Ammon's horn (tissue), 1 donor: Measurements from ENCODE around the gene EIF3F.
A peak's percentile ranks its signal among the peaks of the same experiment; 100 is the strongest.
"Not testable (repeated sequence)": the region's sequence is repeated elsewhere in the genome, so short reads cannot be mapped to it uniquely, and the experiment has no call there.

Experiments
- DNase-seq: peaks from one replicate; pipeline ENCODE4 v3.0.0-alpha.2; 2016; ENCODE audit warnings: low spot score

The EIF3F gene

GRCh38 chr11:7987560-7987883 is 385 bp downstream of the EIF3F start:
- DNase-seq, result not testable (repeated sequence)

DNA sequence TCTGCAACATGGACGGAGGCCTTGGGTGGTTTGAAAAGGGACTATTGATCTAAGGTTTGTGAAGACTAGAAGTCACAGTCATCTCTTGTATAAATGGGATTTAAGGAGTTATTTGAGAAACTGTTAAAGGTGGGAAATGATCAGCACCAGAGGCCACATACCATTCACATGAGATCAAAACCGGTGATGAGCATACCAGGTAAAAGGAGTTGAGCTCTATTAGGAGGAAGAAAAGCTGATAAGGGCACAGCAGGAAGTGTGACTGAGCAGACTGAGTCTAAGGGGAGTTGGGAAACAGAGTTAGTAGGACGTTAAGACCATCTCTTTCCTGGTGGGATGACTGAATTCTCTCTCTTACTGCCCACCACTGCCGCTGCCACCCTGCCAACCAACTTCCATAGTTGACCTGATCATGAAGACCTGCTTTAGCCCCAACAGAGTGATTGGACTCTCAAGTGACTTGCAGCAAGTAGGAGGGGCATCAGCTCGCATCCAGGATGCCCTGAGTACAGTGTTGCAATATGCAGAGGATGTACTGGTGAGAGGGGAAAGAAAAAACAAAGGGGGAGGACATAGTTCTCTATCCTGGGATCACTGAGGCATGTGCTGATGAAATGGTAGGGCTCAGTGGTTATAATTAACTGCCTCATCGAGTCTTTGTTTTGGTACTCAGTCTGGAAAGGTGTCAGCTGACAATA is 7.6 kb downstream of the EIF3F start:
- DNase-seq, result no peak

GRCh38 chr11:7999795-8000194 is 12.7 kb downstream of the EIF3F start:
- DNase-seq, result no peak

DNA sequence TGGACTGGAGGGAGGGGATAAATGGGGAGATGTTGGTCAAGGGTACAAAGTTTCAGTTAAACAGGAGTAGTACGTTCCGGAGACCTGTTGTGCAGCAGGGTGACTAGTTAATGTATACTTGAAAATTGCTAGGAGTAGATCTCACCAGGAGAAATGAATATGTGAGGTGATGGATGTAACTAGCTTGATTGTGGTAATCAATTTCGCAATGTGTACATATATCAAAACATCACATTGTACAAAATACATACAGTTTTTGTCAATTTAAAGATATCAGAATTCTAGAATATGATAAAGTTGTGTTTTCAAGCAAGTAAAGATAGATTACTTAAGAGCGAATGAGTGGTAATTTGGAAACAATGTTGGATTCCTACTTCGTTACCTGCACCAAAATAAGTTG is 13.3 kb downstream of the EIF3F start:
- DNase-seq, result no peak

DNA sequence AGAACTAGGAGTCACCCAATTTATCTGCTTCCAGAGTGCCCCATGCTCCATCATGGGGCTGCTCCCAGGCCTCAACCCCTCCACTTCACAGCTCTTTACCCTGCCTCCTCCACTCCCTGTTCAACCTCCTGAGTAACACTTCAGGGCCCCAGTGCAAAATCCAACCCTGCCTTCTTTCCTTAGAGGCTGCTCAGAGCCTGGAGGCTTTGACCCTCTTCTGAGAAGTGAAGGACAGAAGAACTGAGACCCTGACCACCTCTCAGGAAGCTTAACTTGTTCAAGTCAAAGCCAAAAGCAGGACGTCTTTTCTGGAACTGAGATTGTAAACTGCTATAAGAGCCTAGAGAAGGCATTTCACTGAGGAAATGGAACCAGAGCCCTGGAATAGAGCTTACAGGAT is 15.5 kb downstream of the EIF3F start:
- no peak for DNase-seq

DNA sequence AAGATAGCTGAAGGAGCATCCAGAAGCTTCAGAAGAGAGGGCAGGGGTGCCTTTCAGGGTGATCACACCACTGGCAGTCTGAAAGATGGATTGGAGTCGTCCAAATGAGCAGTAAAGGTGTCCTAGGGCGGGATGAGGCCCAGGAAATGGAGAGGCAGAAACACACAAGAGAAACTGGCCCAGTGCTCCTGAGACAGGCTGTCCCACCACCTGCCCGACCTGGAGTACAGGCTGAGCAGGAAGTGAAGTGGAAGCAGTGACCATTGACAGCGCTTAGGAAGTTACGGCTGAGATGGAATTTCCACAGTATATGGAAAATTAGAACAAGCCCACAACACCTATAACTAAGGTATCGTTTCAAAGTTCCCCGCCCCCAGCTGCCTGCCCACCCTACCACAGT is 16.1 kb downstream of the EIF3F start:
- DNase-seq, result no peak

- DNase-seq, result no peak
Observed at GRCh38 chr11:8004008-8004407, 16.9 kb downstream of the EIF3F start.

DNA sequence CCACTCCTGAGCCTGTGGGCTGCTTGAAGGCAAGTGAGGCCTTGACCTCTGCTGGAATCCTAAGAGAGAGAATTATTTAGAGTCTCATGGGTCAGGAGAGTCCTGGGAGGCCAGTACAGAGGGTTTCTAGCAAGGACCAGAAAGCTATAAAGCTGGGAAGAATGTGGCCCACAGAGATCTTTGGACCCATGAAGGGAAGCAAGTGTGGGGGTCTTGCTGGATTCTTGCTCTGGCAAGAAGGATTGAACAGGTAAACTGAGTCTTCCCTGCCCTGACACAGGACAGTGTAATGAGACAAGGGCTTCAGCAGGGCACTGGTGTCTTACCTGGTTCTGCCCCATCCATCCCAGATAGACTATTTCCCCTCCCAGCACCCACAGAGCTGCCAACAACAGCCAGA is 18.4 kb downstream of the EIF3F start:
- DNase-seq, result no peak

- DNase-seq, result peak; percentile 86
Observed at GRCh38 chr11:8006349-8006977, 19.3 kb downstream of the EIF3F start.

DNA sequence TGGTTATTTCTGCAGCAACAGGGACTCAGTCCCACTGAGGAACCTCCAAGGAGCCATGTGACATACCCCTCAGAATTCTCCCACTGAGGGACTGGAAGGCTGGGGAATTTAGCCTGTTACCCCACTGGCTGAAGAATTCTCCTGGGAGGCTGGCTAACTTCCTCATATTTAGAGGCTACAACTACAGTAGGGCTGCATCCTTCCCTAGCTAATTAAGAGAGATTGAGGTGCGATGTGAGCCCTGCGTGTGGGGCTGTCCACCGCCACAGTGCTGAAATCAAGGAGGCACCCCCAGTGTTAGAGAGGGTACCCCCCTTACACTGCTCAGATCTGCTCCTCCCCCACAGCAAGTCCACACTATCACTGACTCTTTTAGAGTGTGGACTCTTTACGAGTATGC is 21.1 kb downstream of the EIF3F start:
- no peak for DNase-seq

DNA sequence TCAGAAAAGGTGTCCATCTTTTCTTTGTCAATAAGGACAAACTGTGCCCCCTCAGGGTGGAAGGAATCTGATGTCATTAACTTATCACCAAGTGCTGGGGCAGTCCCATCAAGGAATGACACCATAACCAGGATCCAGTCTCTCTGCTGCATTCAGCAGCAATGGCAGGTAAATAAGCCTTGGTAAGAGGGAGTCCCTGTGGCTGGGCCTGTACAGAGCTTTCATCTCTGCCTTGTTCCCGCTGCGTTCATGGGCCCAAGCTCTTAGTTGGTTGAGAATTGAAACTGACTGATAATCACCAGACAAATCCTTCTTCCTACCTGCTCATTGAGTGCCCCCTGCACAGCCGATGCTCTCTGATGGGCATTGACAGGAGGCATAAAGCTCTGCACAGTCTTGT is 22.7 kb downstream of the EIF3F start:
- no peak for DNase-seq

DNA sequence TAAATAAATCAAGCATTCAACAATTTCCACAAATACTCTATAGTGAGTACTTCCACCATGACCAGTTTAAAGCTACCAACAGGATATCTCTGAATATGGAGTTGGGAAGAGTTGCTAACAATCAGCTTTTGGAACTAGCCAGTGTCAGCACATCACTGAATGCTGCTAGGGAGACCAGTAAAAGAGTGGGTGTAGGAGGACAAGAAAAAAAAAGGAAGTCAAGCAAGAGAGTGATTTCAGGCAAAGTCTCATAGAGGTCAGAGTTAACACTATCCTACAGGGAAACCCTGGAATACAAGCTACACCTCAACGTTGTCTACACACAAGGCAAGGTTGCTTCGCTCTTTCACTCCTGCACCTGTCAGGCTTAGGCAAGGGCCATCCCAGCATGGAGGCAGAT is 24.2 kb downstream of the EIF3F start:
- no peak for DNase-seq

GRCh38 chr11:8011981-8012444 is 24.9 kb downstream of the EIF3F start:
- DNase-seq, result peak; percentile 51

GRCh38 chr11:8013833-8014232 is 26.7 kb downstream of the EIF3F start:
- DNase-seq, result no peak

DNA sequence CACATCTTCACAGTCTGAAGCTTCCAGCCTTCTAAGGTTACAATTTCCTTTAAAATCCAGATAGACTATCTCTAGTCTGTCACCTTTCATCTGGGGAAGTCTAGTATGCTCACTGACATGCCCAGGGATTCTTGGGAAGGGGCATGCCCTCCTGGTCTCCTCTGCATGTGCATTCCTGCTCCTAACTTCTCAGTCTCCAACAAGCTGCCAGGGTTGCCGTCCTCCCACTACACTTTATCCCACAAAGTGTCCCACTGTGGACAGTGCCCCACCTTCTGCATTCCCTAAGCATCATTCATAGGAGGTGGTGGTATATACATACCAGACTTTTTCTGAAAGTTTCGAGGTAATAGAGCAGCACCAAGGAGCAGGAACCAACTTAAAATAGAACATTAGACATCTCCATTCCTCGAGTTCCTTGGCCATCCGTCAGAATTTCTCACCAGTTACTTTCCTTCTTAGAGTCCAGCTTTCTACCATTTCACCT is 28.7 kb downstream of the EIF3F start:
- no peak for DNase-seq

- no peak for DNase-seq
Observed at GRCh38 chr11:8016440-8016839, 29.3 kb downstream of the EIF3F start.

DNA sequence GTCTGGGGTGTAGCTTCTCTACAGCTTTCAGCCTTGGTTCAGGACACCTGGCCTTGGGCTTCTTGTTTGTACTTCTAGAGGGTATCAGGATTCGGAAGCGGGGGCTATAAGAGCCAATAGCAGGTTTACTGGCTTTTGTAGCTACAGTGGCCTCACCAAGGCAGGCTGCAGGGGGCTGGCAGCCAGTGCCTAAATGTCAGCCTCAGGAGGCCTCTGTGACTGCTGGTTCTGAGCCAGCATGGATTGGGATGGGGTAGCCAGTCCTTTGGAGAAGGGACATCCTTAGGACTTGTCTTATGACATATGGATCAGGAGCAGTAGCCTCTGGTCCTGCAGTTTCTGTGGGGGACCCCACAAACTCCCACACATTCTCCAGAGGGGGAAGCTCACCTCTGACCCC is 29.9 kb downstream of the EIF3F start:
- no peak for DNase-seq

DNA sequence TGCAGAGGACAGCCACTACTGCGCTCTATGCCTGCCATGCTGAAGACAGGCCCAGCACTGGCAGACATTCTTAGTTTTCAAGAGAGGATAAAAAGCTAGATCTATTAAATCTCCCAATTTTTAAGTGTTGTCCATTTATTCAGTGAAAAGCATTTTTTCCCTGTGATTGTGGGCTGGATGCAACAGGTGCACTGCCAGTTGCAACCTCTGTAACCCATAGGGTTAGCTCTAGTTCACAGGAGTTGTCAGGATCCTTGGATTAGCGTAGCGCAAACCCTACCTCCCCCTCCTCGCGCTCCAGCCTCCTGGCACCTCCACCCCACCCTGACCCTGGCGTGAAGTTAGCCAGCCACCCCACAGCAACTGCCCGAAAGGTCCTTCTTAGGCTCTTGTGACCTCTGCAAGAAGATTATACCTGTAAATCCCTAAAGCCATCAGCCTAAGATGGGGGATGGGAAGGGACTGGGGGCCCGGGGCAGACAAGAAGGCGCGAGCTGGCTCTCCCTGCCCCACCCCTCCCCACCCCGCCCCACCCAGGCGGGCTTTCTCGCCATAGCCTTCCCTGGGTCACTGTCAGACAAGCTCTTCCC is 30.9 kb downstream of the EIF3F start:
- DNase-seq, result no peak

DNA sequence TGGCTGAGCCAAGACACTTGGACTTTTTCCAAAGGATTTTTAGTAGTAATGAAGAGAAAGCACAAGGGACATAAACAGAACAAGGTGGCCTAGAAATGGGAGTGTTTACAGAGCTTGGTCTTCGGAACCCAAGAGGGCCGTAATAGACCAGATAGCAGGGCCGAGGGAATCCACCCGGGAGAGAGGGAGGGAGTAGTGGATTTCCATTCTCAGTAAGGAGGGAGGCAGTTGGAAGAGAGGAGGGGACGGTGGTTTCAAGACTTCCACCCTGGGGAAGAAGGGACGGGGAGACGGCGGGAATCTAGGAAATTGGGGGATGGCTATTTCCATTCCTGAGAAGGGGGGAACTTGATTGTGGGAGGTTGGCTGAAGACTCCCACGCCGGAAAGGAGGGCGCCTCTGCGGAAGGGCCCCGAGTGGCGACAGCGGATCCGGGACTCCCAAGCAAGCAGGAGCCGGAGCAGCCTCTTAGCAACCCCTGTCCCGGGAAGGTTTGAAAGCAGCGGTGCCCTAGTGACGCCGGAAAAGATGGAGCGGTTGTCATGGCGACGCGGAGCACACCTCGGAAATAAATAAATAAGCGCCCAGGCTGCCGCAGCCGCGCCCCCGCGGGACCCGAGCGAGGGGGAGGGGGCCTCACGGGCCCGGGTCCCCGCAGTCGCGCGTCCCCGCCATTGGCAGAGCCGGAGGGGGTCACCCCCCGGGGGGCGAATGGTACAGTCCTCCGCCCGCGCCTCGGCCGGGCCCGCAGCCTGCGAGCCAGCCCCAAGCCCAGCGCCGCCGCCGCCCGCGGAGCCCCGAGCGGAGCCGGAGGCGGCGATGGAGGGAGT is 31.6 kb downstream of the EIF3F start:
- peak; percentile 79 for DNase-seq

GRCh38 chr11:8019314-8020243 is 32.4 kb downstream of the EIF3F start:
- peak; percentile 44 for DNase-seq

GRCh38 chr11:8020244-8020597 is 33.1 kb downstream of the EIF3F start:
- DNase-seq, result no peak

- no peak for DNase-seq
Observed at GRCh38 chr11:8021920-8022319, 34.8 kb downstream of the EIF3F start.
